Dendritic cell treated with granulocyte-macrophage colony-stimulating factor and Interleukin-4, amounts not matched to agents 40 ng/mL and 50 ng/mL, for 4 days (primary cell): ENCODE measurements around the gene NHSL2.

Experiments used
- H3K27ac Mint-ChIP-seq: one replicate; pipeline ENCODE4 v1.8.0; 2022; ENCODE audit warnings: mild to moderate bottlenecking, mixed read lengths
- H3K27me3 Mint-ChIP-seq: one replicate; pipeline ENCODE4 v1.8.0; 2022; ENCODE audit warnings: mild to moderate bottlenecking, mixed read lengths
- H3K36me3 Mint-ChIP-seq: one replicate; pipeline ENCODE4 v1.8.0; 2022; ENCODE audit warnings: low read depth, mixed read lengths
- H3K4me1 Mint-ChIP-seq: one replicate; pipeline ENCODE4 v1.8.0; 2022; ENCODE audit warnings: low read depth, mixed read lengths
- H3K4me3 Mint-ChIP-seq: one replicate; pipeline ENCODE4 v1.8.0; 2022; ENCODE audit warnings: mild to moderate bottlenecking, moderate library complexity, mixed read lengths
- H3K9me3 Mint-ChIP-seq: one replicate; pipeline ENCODE4 v1.8.0; 2022; ENCODE audit warnings: mixed read lengths
- intact Hi-C: fragments of 100-400 bp; cut with micrococcal nuclease; formaldehyde crosslinking; loops from one replicate; pipeline ENCODE4 v1.15.0; 2022

The NHSL2 gene

GRCh38 chrX:71989768-71990426 lies 79.3 kb downstream of the NHSL2 start:
- peaks cover 4% of the 10 kb centered on the region for H3K27me3 Mint-ChIP-seq
- intact Hi-C loops: no loop called here
- H3K27ac Mint-ChIP-seq: no peak overlapping the region
- no peak overlapping the region for H3K4me3 Mint-ChIP-seq
- no peaks in the 10 kb centered on the region for H3K36me3 Mint-ChIP-seq
- H3K9me3 Mint-ChIP-seq: no peaks in the 10 kb centered on the region
- peaks cover 4% of the 10 kb centered on the region for H3K4me1 Mint-ChIP-seq

GRCh38 chrX:71990518-71990917 lies 79.9 kb downstream of the NHSL2 start:
- intact Hi-C loops: no loop called here
- Mint-ChIP-seq H3K4me1 (peaks cover 4% of the 10 kb centered on the region), H3K4me3 (no peak overlapping the region), H3K9me3 (no peaks in the 10 kb centered on the region), H3K27ac (no peak overlapping the region), H3K27me3 (peaks cover 6% of the 10 kb centered on the region), H3K36me3 (no peaks in the 10 kb centered on the region)

GRCh38 chrX:71991164-71991563 lies 80.5 kb downstream of the NHSL2 start:
- Mint-ChIP-seq H3K36me3 (no peaks in the 10 kb centered on the region), H3K9me3 (no peaks in the 10 kb centered on the region), H3K4me1 (peaks cover 4% of the 10 kb centered on the region), H3K4me3 (no peak overlapping the region), H3K27me3 (peaks cover 7% of the 10 kb centered on the region), H3K27ac (no peak overlapping the region)
- intact Hi-C loops: no loop called here

GRCh38 chrX:71992711-71993110 lies 82.1 kb downstream of the NHSL2 start:
- intact Hi-C loops: no loop called here
- peaks cover 7% of the 10 kb centered on the region for H3K27me3 Mint-ChIP-seq
- peaks cover 4% of the 10 kb centered on the region for H3K4me1 Mint-ChIP-seq
- H3K9me3 Mint-ChIP-seq: no peaks in the 10 kb centered on the region
- no peak overlapping the region for H3K27ac Mint-ChIP-seq
- H3K36me3 Mint-ChIP-seq: no peaks in the 10 kb centered on the region
- H3K4me3 Mint-ChIP-seq: no peak overlapping the region

- no peaks in the 10 kb centered on the region for H3K9me3 Mint-ChIP-seq
- H3K36me3 Mint-ChIP-seq: no peaks in the 10 kb centered on the region
- H3K27me3 Mint-ChIP-seq: peaks cover 6% of the 10 kb centered on the region
- no peak overlapping the region for H3K4me3 Mint-ChIP-seq
- H3K27ac Mint-ChIP-seq: no peak overlapping the region
- H3K4me1 Mint-ChIP-seq: peaks cover 4% of the 10 kb centered on the region
- intact Hi-C loops: no loop called here
Observed at GRCh38 chrX:71993371-71993770, 82.7 kb downstream of the NHSL2 start.

- no peaks in the 10 kb centered on the region for H3K36me3 Mint-ChIP-seq
- H3K4me1 Mint-ChIP-seq: peaks cover 4% of the 10 kb centered on the region
- no peak overlapping the region for H3K27ac Mint-ChIP-seq
- no peaks in the 10 kb centered on the region for H3K9me3 Mint-ChIP-seq
- H3K4me3 Mint-ChIP-seq: no peak overlapping the region
- intact Hi-C loops: no loop called here
- peaks cover 6% of the 10 kb centered on the region for H3K27me3 Mint-ChIP-seq
Observed at GRCh38 chrX:71994601-71995000, 84.0 kb downstream of the NHSL2 start.

GRCh38 chrX:71995122-71995521 lies 84.5 kb downstream of the NHSL2 start:
- Mint-ChIP-seq H3K27me3 (peaks cover 6% of the 10 kb centered on the region), H3K4me3 (no peak overlapping the region), H3K36me3 (no peaks in the 10 kb centered on the region), H3K27ac (no peak overlapping the region), H3K9me3 (no peaks in the 10 kb centered on the region), H3K4me1 (peaks cover 4% of the 10 kb centered on the region)
- intact Hi-C loops: loop anchor here (5.0 kb wide), 1 partner anchor 132 kb away; no protein-coding TSS in a partner anchor

- H3K36me3 Mint-ChIP-seq: no peaks in the 10 kb centered on the region
- H3K9me3 Mint-ChIP-seq: no peaks in the 10 kb centered on the region
- no peak overlapping the region for H3K27ac Mint-ChIP-seq
- H3K27me3 Mint-ChIP-seq: peaks cover 8% of the 10 kb centered on the region
- intact Hi-C loops: loop anchor here (5.0 kb wide), 1 partner anchor 131 kb away; no protein-coding TSS in a partner anchor
- H3K4me1 Mint-ChIP-seq: peaks cover 4% of the 10 kb centered on the region
- no peak overlapping the region for H3K4me3 Mint-ChIP-seq
Observed at GRCh38 chrX:71996136-71996535, 85.5 kb downstream of the NHSL2 start.

GRCh38 chrX:71996826-71997225 lies 86.2 kb downstream of the NHSL2 start:
- intact Hi-C loops: loop anchor here (5.0 kb wide), 1 partner anchor 130 kb away; no protein-coding TSS in a partner anchor
- no peaks in the 10 kb centered on the region for H3K9me3 Mint-ChIP-seq
- no peaks in the 10 kb centered on the region for H3K36me3 Mint-ChIP-seq
- H3K4me1 Mint-ChIP-seq: peaks cover 10% of the 10 kb centered on the region
- no peak overlapping the region for H3K27ac Mint-ChIP-seq
- peaks cover 8% of the 10 kb centered on the region for H3K27me3 Mint-ChIP-seq
- H3K4me3 Mint-ChIP-seq: no peak overlapping the region

- intact Hi-C loops: loop anchor here (5.0 kb wide), 1 partner anchor 130 kb away; no protein-coding TSS in a partner anchor
- no peaks in the 10 kb centered on the region for H3K36me3 Mint-ChIP-seq
- H3K27ac Mint-ChIP-seq: no peak overlapping the region
- H3K27me3 Mint-ChIP-seq: peaks cover 6% of the 10 kb centered on the region
- no peak overlapping the region for H3K4me3 Mint-ChIP-seq
- H3K4me1 Mint-ChIP-seq: peaks cover 10% of the 10 kb centered on the region
- H3K9me3 Mint-ChIP-seq: no peaks in the 10 kb centered on the region
Observed at GRCh38 chrX:71997320-71997719, 86.7 kb downstream of the NHSL2 start.

GRCh38 chrX:71998836-71999509 lies 88.3 kb downstream of the NHSL2 start:
- H3K27ac Mint-ChIP-seq: no peak overlapping the region
- intact Hi-C loops: loop anchor here (5.0 kb wide), 1 partner anchor 128 kb away; no protein-coding TSS in a partner anchor
- no peak overlapping the region for H3K4me3 Mint-ChIP-seq
- peaks cover 6% of the 10 kb centered on the region for H3K27me3 Mint-ChIP-seq
- no peaks in the 10 kb centered on the region for H3K36me3 Mint-ChIP-seq
- no peaks in the 10 kb centered on the region for H3K9me3 Mint-ChIP-seq
- H3K4me1 Mint-ChIP-seq: peaks cover 9% of the 10 kb centered on the region

- H3K27ac Mint-ChIP-seq: no peak overlapping the region
- peaks cover 6% of the 10 kb centered on the region for H3K27me3 Mint-ChIP-seq
- H3K36me3 Mint-ChIP-seq: no peaks in the 10 kb centered on the region
- H3K9me3 Mint-ChIP-seq: no peaks in the 10 kb centered on the region
- intact Hi-C loops: loop anchor here (5.0 kb wide), 1 partner anchor 128 kb away; no protein-coding TSS in a partner anchor
- H3K4me3 Mint-ChIP-seq: no peak overlapping the region
- H3K4me1 Mint-ChIP-seq: peaks cover 12% of the 10 kb centered on the region
Observed at GRCh38 chrX:71999535-71999934, 88.9 kb downstream of the NHSL2 start.

- Mint-ChIP-seq H3K27me3 (peaks cover 5% of the 10 kb centered on the region), H3K36me3 (no peaks in the 10 kb centered on the region), H3K4me3 (no peak overlapping the region), H3K4me1 (peaks cover 12% of the 10 kb centered on the region), H3K27ac (peak overlapping the region; percentile 11), H3K9me3 (no peaks in the 10 kb centered on the region)
- intact Hi-C loops: no loop called here
Observed at GRCh38 chrX:72001471-72001870, 90.8 kb downstream of the NHSL2 start.

GRCh38 chrX:72001906-72002305 lies 91.3 kb downstream of the NHSL2 start:
- intact Hi-C loops: no loop called here
- no peaks in the 10 kb centered on the region for H3K9me3 Mint-ChIP-seq
- H3K4me1 Mint-ChIP-seq: peaks cover 12% of the 10 kb centered on the region

More at GRCh38 chrX:72001906-72002305, 91.3 kb downstream of the NHSL2 start:
- Mint-ChIP-seq H3K27me3 (peaks cover 6% of the 10 kb centered on the region), H3K4me3 (no peak overlapping the region), H3K27ac (peak overlapping the region; percentile 11), H3K36me3 (no peaks in the 10 kb centered on the region)
